Activated CD4-positive, alpha-beta T cell treated with anti-CD3 and anti-CD28 coated beads, Interleukin-2, Interleukin-6, amounts not matched to agents 100 ng/mL and 50 ng/mL, durations not matched to agents 16 hours and 8 hours (primary cell): ENCODE measurements around the gene TRIM69.
"Not testable (repeated sequence)": the region's sequence is repeated elsewhere in the genome, so short reads cannot be mapped to it uniquely, and the experiment has no call there.

ENCODE experiments used
- DNase-seq: peaks from one replicate; pipeline ENCODE4 v3.0.0-alpha.2; 2020

Gene TRIM69

GRCh38 chr15:44716983-44717602 is 19.2 kb upstream of the TRIM69 start:
- DNase-seq, result no peak

- DNase-seq, result no peak
These were observed 18.0 kb upstream of the TRIM69 start for GRCh38 chr15:44718180-44718926.

GRCh38 chr15:44718927-44719292 is 17.4 kb upstream of the TRIM69 start:
- no peak for DNase-seq

- DNase-seq, result peak; percentile 87
These were observed 16.9 kb upstream of the TRIM69 start for GRCh38 chr15:44719293-44719999.

GRCh38 chr15:44720000-44720435 is 16.3 kb upstream of the TRIM69 start:
- not testable (repeated sequence) for DNase-seq

- DNase-seq, result no peak
These were observed 15.7 kb upstream of the TRIM69 start for GRCh38 chr15:44720460-44721176.

- DNase-seq, result no peak
These were observed 14.3 kb upstream of the TRIM69 start for GRCh38 chr15:44722011-44722410.

- peak; percentile 44 for DNase-seq
These were observed 10.2 kb upstream of the TRIM69 start for GRCh38 chr15:44726136-44726535.

- DNase-seq, result peak; percentile 93
These were observed 9.5 kb upstream of the TRIM69 start for GRCh38 chr15:44726568-44727484.

GRCh38 chr15:44727485-44728231 is 8.7 kb upstream of the TRIM69 start:
- DNase-seq, result peak; percentile 30

- DNase-seq, result not testable (repeated sequence)
These were observed 8.1 kb upstream of the TRIM69 start for GRCh38 chr15:44728232-44728575.

- peak; percentile 99 for DNase-seq
These were observed 7.5 kb upstream of the TRIM69 start for GRCh38 chr15:44728576-44729407.

GRCh38 chr15:44729408-44730127 is 6.8 kb upstream of the TRIM69 start:
- DNase-seq, result peak; percentile 57

- DNase-seq, result no peak
These were observed 1.4 kb upstream of the TRIM69 start for GRCh38 chr15:44734839-44735481.

- peak; percentile 73 for DNase-seq
These were observed 697 bp upstream of the TRIM69 start for GRCh38 chr15:44735482-44736180.

GRCh38 chr15:44738340-44738984 is 2.1 kb downstream of the TRIM69 start:
- peak; percentile 59 for DNase-seq

- DNase-seq, result not testable (repeated sequence)
These were observed 3.0 kb downstream of the TRIM69 start for GRCh38 chr15:44739222-44739847.

- DNase-seq, result not testable (repeated sequence)
These were observed 7.1 kb downstream of the TRIM69 start for GRCh38 chr15:44743454-44743853.
